Stimulated activated CD8-positive, alpha-beta memory T cell treated with anti-CD3 and anti-CD28 coated beads, Interleukin-15, amount 100 ng/mL, for 48 hours (primary cell): Measurements from ENCODE around the gene KIAA0040.
"Not testable (repeated sequence)": the region's sequence is repeated elsewhere in the genome, so short reads cannot be mapped to it uniquely, and the experiment has no call there.

ENCODE experiments used
- DNase-seq, 2 donors: peaks; one replicate each; pipeline ENCODE4 v3.0.0-alpha.2; 2020; ENCODE audit warnings: low read depth in 2 of 2

KIAA0040 gene

GRCh38 chr1:175137369-175137768 lies 55.2 kb downstream of the KIAA0040 start:
- DNase-seq, result no peak

DNA sequence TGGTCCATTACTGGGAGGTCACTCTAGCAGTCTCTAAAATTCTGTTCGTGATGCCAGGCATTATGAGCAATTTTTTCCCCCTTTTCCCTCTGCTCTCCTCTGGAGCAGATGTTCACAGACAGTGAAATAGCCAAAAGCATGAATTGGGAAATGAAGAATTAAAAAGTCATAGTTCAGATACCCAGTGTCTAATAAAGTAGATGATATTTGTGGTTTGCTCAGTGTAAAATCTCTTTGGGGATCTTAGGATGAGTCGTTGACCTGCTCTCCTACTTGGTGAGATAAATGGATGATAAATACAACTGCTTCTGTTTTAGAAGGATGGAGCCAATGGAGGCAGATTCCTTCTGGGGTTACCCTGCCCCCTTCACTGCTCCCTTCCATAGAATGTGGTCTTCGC lies 56.3 kb downstream of the KIAA0040 start:
- DNase-seq, result no peak

DNA sequence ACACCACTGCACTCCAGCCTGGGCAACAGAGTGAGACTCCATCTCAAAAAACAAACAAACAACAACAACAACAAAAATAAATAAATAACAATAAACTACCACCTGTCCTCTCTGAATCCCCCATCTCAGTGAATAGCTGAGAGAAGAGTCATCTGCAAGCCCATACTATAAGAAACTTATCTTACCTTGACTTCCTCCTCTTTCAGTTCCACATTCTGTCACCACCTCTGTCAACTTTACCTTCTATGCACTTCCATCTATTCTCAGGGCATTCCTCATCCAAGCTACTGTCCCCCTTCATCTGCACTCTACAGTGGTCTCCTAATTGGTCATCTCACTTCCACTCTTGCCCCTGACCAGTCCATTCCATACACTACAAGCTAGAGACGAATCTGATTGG lies 58.1 kb downstream of the KIAA0040 start:
- DNase-seq, result no peak

- no peak for DNase-seq
Observed at GRCh38 chr1:175133673-175134435, 58.7 kb downstream of the KIAA0040 start.

DNA sequence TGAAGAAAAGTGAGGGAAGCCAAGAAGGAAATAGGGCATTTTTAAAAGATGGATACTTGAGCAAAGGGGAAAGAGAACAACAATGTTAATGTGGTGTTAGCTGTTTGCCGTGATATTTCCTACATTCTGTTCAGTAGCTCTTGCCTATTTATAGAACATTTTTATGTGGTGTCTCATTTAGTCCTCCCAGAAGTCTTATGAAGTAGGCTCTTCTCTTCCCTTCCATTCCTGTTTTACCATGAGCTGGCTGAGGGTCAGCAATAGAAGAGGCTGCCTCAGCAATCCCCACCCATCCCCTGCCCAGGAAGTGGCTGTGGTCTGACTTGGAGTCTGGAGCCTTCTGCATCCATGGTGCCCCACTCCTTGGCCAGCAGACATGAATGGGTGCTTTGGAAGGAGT lies 60.1 kb downstream of the KIAA0040 start:
- no peak for DNase-seq

GRCh38 chr1:175131095-175131494 lies 61.5 kb downstream of the KIAA0040 start:
- no peak for DNase-seq

DNA sequence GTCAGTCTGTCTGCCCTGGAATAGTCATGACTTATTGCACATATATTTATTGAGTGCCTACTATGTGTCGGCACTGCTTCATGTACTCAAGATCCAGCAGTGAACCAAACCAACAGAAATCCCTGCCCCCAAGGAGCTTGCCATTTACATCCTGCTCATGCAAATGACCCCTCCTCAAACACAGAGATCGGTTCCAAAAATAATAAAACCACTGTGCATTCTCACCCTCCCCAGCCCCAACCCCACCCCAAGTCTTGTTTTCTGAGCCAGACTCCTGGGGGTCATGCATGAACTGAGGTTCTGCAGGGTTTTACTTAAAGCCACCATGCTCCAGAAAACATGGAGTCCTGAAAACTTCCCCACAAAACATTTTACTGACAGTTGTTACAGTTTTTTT lies 61.9 kb downstream of the KIAA0040 start:
- no peak for DNase-seq

DNA sequence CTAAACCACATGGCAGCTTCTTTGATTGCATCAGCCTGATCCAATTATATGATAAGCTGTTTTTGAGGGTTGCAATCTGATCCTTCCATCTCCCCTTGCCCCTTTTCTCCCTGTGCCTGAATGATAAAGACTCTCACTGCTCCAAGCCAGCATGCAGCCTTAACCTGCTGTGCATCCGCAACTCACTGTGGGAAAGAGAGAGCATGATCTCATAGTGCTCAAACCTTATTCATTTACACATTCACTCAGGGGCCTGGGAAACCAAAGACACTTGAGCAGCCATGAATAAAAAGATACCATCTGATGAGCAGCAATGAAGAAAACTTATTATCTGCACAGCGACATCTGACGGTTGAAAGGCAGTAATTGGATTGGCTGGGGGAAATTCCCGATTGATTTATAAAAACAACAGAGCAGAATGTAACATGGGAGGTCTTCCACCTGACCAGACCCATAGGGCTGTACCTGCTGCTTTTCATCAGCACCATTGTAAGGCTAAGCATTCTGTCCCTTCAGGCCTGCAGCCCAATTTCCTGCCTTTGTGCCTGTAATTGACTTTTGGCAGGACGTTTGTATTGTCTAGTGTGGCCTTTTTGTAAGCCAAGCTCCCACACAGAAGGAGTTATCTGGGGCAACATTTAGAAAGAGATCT lies 62.5 kb downstream of the KIAA0040 start:
- DNase-seq, result no peak

DNA sequence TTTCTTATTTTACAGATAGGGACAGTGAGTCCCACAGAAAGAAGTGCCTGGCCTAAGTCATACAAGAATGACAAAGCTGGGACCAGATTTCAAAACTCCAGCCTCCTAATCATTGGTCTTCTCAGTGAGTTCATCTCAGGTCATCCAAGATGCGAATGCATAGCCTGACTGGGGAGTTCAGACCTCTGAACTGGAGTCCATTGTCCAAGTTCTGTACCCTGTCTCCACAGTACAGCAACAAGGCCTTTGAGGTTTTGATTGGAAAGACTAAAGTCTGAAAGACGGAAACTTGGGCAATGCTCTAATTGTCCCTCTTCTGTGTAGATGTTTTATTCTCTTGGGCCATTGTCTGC lies 63.0 kb downstream of the KIAA0040 start:
- DNase-seq, result no peak

DNA sequence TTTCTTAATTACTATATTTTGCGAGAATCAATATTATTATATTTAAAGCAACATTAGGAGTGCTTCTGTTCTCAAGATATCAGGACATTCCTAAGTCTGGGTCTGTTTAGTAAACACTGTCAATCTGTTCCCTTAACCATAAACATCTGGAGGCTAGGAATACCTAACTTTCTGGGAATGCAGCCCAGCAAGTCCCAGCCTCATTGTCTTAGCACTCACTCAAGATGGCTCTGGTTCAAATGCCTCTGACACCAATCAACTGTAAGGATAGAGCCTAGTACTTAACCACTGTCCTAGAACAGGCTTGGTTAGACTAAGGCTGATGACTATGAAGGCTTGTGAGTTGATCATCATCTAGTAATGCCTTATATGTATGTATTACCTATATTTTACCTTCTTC lies 63.4 kb downstream of the KIAA0040 start:
- no peak for DNase-seq

GRCh38 chr1:175128523-175128922 lies 64.1 kb downstream of the KIAA0040 start:
- no peak for DNase-seq

DNA sequence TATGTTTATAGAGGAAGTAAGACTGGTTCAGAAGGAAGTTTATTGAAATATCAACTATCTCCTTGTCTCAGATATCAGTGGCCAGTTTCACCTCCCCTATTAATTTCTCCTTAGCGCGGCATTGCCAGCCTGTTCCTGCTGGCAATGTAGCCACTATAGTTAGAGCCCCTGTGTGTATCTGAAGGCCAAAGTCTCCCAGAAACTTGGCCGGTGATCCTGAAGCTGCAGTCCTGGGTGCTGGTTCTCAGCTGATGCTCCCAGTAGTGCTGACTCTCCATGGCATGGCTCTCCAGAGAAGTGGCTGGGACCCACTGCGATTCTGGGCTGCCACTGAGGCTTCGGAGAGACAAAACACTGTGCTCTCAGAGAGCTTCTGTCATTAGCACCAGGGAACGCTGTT lies 65.0 kb downstream of the KIAA0040 start:
- DNase-seq, result no peak

DNA sequence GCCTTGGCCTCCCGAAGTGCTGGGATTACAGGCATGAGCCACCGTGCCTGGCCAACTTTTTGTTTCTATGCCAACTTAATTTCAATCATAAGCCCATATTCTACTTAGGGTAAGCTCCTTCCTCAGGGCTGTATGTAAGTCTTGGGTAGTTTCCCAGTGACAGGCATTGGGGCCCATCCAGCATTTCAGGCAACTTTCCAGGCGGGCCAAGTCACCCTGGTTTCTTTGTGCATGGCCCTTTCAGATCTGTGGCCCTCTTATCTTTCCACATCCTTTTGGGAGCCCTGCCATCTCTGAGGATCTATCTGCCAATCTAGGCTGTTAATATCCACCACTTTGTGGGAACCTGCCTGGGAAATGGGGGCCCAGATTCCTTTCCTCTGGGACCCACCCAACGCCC lies 66.2 kb downstream of the KIAA0040 start:
- no peak for DNase-seq

DNA sequence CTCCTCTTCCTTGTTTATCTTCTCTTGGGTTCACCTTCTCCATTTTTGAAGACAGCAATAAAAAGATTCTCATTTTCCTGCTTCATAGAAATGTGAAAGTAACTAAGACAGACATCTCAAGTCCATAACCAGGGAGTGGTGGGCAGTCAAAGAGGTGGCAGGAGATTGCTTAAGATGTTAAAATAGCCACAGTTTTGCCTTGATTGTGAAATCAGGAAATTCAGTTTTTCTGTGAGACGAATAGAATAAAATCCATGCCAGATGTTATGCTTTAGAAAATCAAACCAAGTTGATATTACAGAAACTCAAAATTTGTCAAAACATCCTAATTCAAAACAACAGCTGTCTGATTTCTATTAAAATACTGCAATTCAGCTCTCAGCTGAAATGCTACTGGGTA lies 67.7 kb downstream of the KIAA0040 start:
- no peak for DNase-seq

DNA sequence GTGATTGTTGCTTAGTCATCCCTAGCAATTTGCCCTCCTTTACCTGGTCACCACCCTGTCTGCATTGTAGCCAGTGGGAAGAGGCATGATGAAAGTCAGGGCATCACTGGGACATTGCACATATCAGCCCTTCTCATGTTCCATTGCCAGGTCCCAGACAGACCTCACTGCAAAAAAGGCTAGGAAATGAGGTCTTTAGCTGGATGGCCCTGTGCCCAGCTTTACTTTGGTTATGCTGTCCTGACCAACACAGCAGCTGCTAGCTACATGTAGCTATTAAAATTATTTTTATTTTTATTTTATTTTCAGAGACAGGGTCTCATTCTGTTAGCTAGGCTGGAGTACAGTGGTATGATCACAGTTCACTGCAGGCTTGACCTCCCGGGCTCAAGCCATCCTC lies 72.1 kb downstream of the KIAA0040 start:
- DNase-seq, result no peak

DNA sequence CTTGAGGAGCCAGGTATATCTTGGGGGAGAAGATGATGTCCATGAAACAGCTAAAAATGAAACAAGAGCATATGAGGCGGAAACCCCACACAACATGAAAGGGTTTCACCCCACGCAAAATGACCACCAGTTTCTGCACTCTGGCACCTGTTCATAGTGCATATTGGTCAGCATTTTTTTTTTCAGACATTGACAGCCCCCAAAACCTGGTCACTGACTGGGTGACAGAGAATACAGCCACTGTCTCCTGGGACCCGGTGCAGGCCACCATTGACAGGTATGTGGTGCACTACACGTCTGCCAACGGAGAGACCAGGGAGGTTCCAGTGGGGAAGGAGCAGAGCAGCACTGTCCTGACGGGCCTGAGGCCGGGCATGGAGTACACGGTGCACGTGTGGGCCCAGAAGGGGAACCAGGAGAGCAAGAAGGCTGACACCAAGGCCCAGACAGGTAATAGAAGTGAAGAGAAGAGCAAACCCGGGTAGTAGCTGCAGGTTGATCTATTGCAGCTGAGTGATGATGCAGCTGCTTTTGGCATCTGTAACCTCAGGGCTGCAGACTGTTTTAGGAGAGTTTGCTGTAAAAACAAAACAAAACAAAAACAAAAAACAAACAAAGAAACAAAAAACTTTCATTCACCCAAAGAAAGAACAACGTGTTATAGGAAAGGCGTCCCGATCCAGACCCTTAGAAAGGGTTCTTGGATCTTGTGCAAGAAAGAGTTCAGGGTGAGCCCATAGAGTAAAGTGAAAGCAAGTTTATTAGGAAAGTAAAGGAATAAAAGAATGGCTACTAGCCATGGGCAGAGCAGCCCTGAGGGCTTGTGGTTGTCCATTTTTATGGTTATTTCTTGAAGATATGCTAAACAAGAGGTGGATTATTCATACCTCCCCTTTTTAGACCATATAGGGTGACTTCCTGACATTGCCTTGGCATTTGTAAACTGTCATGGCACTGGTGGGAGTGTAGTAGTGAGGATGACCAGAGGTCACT lies 73.9 kb downstream of the KIAA0040 start:
- no peak for DNase-seq

DNA sequence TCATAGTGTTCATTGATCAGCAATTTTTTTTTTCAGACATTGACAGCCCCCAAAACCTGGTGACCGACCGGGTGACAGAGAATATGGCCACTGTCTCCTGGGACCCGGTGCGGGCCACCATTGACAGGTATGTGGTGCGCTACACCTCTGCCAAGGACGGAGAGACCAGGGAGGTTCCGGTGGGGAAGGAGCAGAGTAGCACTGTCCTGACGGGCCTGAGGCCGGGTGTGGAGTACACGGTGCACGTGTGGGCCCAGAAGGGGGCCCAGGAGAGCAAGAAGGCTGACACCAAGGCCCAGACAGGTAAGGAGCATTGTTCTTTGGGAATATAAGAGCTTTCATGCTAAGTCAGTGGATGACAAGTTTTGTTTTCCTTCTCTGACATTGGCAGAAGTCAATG lies 75.7 kb downstream of the KIAA0040 start:
- no peak for DNase-seq

DNA sequence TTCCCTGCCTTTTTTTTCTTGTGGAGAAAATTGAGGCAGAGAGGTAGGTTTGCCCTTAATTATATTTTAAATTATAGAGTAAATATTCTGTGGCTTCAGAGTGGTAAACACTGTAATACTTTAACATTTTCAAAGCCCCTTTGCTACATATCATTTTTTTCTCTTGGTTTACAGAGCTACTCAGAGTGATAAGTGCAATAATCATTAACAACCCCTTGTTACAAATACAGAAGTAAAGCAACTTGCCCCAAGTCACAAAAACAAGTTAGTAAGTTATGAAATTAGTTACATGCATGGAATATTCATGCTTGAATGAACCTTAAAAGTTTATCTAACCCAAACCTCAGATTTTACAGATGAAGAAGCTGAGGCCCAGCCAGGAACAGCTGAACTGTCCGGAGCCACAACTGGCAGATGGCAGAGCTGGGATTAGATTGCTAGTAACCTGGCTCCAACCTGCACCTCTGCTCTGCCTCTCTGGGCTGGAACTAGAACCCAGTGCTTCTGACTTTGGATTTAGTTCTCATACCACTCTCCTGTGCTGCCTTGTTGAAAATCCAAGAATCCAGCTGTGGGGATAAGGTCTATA lies 76.3 kb downstream of the KIAA0040 start:
- DNase-seq, result no peak

DNA sequence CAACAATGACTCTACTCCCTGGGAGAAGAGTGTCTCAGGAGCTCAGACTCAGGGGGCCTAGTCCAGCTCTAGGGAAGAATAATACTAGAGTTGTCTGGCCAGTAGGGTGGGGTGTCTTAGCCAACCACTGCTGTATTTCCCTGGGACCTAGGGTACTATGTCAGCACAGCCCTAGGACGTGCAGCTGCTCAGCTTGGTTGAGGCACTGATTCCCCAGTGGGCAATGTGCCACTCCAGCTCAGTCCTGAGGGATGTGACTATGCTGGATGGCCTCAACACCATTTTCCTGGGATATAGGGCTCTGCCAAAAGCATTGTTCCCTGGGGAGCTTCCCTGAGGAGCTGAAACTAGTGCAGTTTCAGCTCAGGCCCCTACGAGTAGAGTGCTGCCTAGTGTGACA lies 77.6 kb downstream of the KIAA0040 start:
- DNase-seq, result no peak

DNA sequence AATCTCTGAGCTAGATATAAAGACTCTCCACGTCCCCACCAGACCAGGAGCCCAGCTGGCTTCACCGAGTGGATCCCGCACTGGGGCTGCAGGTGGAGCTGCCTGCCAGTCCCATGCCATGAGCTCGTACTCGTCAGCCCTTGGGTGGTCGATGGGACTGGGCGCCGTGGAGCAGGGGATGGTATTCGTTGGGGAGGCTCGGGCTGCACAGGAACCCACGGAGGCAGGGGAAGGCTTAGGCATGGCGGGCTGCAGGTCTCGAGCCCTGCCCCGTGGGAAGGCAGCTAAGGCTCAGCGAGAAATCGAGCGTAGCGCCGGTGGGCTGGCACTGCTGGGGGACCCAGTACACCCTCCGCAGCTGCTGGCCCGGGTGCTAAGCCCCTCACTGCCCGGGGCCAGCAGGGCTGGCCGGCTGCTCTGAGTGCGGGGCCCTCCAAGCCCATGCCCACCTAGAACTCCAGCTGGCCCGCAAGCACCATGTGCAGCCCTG lies 84.2 kb downstream of the KIAA0040 start:
- not testable (repeated sequence) for DNase-seq
